Activated CD4-positive, alpha-beta T cell treated with anti-CD3 and anti-CD28 coated beads for 24 hours (primary cell): Measurements from ENCODE around the gene MYO7B.

Source experiments
- DNase-seq, 2 donors: peaks; one replicate each; pipeline ENCODE4 v3.0.0-alpha.2; 2020; ENCODE audit warnings: low read depth in 2 of 2

MYO7B gene

DNA sequence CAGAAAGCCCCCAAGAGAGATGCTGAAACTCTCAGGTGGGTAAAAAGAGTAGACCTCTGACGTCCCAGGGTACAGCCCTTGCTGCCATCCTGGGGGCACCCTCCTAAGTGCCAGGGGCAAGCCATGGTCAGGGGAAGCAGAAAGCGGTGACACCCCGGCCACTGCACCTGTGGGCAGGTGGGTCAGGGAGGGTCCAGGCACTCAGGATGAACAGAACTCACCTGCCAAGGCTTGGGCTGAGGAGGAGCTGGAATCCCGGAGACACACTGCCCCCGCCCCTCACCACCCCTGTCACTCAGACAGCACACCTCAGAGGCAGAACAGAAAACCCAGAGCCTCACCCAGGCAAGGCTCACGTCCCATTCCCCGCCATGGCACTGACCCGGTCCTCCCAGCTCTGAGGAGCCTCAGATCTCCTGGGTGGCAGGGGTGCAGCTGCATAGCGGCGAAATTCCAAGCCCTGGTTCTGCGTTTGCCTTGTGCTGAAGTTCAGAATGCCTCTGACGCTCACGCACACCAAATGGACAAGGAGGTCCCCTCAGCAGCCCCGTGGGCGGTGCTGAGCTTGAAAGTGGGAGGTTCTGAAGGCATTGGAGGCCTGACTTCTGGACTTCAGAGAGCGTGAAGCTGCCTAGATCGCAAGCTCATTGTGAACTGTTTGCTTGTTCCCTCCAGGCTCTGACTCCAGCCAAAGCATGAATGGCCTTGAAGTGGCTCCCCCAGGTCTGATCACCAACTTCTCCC, 114.7 kb downstream of the MYO7B start:
- no peak for DNase-seq

DNA sequence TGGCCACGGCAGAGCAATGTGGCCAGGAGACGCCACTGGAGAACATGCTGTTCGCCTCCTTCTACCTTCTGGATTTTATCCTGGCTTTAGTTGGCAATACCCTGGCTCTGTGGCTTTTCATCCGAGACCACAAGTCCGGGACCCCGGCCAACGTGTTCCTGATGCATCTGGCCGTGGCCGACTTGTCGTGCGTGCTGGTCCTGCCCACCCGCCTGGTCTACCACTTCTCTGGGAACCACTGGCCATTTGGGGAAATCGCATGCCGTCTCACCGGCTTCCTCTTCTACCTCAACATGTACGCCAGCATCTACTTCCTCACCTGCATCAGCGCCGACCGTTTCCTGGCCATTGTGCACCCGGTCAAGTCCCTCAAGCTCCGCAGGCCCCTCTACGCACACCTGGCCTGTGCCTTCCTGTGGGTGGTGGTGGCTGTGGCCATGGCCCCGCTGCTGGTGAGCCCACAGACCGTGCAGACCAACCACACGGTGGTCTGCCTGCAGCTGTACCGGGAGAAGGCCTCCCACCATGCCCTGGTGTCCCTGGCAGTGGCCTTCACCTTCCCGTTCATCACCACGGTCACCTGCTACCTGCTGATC, 115.4 kb downstream of the MYO7B start:
- DNase-seq: no peak

DNA sequence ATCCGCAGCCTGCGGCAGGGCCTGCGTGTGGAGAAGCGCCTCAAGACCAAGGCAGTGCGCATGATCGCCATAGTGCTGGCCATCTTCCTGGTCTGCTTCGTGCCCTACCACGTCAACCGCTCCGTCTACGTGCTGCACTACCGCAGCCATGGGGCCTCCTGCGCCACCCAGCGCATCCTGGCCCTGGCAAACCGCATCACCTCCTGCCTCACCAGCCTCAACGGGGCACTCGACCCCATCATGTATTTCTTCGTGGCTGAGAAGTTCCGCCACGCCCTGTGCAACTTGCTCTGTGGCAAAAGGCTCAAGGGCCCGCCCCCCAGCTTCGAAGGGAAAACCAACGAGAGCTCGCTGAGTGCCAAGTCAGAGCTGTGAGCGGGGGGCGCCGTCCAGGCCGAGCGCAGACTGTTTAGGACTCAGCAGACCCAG, 115.9 kb downstream of the MYO7B start:
- no peak for DNase-seq

DNA sequence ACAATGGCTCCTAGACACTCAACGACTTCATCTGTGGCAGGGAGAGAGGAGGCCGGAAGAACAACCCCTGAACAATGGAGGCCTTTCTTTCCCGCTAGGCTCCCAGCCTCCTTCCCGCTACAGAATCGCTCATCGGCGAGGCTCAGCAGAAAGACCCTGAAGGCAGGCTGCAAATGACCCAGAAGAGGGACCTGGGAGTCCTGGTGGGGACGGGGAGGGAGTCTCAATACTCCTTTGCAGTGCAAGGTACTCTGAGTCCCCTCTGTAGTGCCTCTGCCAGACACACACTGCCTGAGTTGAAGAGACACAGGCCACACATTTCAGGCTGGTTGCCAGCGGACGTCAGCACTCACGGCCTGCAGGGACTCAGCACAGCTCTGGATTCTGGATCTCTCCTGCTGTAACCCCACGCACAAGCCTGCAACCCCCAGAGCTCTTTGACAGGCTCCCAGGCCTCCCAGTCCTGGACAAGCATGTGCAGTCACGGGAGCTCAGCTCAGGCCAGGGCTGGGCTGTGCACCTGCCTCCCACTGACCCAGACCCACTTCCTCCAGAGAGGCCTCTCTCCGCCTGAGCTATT, 116.6 kb downstream of the MYO7B start:
- no peak for DNase-seq

DNA sequence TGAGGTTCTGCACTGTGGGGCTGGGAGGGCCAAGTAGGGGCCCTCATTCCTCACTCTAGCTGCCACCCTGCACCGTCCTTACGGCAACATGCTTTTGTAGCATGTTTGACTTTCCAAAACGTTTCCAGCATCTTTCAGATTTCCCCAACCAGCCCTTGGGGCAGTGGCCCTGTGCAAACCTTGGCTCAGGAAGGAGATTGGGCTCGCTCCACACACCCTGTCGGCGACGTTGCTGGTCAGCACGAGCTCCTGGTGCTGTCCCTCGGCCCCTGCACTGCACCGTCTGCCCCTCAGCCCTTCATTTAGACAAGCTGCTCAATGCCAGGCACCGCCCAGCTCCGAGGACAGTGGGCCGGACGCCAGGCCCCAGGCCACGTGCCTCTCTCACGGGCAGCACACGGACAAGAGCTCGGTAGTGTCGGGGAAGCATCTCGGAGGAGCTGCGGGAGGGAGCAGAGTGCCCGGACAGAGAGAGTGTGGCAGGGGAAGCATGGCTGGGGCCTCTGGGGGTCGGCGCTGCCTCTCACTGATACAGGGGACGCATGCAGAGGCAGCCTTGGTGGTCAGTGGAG, 117.4 kb downstream of the MYO7B start:
- no peak for DNase-seq

DNA sequence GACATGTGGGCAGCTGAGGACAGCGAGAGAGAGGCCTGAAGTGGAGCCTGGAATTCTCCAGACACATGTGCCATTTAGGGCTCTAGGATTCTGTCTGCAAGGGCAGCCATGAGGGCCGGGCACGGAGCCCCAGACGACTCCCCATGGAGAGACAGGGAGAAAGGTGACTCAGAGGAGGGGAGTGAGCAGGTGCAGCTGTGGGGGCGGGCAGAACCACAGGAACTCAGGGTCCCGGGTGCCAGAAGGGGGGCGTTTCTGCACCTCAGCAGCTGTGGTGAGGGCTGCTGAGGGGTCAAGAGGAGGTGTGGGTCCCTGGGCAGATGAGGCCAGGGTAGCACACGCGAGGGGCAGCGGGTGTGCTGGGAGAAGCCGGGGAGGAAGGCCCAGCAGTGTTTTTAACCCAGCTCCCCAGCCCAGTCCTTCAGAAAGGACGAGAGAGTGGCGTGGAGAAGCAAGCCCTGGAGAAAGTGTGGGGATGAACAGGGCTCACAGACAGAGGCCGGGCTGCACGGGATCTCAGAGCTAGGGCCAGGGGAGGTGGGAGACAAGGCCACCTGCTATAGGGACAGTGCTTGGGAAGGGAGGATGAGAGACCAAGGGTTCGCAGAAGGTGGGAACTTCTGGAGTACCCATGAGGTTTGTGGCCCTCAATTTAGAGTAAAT, 118.1 kb downstream of the MYO7B start:
- no peak for DNase-seq

DNA sequence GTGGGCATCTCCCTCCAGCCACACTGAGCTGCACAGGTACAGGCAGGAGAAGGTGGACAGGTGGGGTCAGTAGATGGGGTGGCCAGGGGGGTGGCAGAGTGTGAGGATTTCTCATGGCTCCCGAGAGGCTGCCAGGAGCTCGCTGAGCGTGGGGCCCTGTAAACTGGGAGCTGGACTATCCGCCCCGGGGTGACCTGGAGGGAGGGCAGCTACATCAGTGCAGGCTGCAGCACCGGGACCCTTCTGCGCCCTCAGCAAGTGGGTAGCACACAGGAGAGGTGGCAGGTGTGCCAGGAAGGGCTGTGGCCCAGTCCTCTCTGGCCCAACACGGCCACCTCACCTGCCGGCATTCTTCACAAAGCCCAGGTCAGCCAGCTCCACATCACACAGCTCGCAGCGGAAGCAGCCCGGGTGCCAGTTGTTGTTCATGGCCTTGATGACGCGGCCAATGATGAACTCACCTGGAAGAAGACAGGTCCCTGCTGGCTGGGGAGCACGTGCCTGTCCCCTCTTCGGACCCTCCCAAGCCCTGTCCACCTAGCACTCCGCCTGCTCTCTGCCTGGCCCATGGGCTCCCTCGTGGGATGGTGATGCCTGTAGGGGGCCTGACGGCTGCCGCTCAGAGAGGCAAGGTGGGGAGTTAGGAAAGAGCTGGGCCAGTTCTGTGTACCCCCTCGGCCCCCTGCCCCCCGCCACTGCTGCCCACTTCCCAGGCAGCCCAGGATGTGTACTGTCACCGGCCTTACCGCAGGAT, 118.8 kb downstream of the MYO7B start:
- no peak for DNase-seq

DNA sequence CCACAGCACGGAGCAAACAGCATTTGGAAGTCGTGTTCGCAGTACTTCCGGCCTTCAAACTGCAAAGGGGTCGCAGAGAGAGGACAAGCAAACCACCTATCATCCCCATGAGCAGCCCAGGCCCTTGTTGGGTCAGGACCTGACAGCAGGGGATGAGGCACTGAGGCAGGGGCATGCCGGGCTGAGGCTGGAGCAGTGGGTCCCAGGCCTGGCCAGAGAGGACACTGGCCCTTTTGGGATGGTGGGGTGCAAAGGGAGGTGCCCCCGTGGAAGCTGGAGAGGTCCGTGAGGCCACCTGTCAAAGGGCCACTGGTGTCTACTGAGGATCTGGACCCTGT, 119.3 kb downstream of the MYO7B start:
- DNase-seq: no peak

DNA sequence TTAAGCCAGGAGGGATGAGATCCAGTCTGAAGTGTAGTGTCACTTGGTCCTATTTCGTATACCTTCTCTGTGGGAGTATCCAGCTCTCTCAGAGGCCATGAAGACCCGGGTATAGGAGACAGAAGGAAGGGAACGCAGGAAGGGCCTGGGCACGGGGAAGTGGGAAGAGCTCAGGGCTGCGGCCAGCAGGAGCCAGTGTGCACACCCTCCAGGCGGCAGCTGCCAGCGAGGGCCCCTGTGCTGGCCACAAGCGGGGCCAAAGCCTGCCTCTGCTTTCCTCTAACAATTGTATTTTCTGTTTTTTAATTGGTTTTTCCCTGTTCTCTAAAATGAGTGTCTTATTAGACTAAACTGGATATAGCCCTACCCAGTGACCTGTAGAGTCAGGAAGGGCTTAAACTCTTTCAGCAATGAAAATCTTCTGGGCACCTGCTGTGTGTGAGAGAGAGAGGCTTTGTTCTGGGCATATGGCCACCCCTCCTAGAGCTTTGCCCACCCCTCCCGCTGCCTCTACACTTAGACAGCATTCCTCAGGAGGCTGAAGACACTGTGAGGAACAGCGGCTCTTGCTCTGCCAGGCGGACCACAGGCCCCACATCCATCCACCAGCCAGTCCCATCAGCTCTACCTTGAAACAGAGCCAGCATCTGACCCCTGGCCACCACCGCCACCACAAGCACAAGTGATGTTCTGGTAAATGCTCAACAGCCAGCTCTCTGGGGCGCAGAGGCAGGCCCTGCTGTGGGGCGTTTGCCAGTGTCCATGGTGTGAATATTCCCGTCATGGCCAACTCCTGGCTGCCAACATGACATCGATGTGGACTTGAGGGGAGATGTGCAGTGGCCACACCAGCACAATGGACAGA, 120.0 kb downstream of the MYO7B start:
- no peak for DNase-seq

DNA sequence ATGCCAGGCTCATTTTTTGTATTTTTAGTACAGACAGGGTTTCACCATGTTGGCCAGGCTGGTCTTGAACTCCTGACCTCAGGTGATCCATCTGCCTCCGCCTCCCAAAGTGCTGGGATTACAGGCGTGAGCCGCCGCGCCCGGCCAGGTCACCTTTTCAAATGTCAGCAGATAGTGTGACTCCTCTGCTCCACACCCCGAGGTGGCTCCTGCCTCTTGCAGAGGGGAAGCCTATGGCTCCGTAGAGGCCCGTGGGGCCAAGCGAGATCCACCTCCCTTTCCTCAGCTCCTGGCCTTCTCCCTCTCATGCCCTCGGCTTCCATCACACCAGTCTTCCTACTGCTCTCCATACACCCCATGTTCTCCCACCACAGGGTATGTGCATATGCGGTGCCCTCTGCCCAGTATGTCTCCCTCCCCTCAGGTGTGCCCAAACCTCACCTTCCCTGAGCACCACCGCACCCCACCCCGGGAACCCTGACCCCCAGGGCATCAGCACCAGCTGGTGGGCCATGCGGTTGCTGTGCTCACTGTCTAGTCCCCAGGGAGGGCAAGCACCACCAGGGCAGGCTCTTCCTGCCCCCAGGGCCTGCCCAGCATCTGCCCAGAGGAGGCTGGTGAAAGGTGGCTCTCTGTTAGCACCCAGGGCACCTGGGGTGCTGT, 121.2 kb downstream of the MYO7B start:
- no peak for DNase-seq

DNA sequence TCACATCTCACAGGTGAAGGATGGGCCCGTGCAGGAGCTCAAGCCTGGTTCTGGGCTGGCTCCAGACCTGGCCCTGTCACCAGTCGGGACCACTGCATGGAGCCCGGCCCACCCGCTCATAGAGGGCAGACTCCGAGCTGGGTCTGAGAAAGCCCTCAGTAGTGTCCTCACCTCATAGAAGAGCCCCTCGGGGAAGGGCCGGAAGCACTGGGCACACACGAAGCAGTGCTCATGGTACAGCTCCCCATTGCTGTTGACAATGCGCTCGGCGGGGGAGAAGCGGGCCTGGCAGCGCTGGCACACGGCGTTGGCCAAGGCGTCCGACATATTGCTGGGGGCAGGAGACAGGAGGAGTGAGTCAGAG, 121.7 kb downstream of the MYO7B start:
- no peak for DNase-seq

DNA sequence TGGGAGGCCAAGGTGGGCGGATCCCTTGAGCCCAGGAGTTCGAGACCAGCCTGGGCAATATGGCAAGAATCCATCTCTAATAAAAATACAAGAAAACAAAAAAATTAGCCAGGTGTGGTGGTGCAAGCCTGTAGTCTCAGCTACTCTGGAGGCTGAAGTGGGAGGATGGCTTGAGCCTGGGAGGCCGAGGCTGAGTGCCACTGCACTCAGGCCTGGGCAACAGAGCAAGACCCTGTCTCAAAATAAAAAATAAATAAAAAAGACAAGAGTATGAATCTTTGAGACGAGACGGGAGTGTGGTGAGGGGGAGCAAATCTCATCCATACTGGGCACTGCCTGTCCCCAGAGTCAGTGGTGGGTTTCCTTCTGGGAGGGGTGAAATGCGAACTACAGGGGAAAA, 122.7 kb downstream of the MYO7B start:
- no peak for DNase-seq

DNA sequence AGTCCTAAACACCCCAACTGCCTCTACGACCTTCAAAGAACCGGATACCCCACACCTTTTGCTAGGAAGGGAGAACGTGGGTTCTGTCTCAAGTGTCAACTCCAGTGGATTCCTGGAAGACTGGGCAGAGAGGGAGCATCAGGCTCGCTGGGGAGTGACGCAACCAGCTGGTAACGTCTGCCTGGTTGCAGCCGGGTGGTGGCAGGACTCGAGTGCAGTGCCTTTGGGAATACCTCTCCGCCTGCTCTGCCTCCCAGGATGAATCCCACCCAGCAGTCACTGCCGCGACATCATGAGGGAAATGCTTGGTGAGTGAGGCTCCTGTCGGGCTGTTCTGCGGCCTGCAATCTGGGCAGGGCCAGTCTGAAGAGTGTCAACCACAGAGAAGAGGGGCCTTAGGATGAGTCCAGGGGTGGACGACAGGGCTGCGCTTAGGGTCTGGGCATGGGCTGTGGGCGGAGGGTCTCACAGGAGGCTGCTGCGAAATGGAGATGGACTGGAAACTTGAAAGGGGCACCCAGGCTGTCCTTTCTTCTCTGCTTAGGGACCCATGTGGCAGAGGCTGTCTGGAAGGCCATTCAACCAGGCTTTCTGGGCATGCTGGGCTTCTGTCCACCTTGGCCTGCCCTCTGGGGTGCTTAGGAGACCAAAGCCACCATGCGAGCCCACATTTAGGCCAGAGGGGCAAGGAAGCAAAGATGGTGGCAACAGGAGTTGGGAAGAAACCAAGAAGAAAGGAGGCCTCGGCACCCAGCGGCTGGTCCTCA, 123.3 kb downstream of the MYO7B start:
- no peak for DNase-seq

DNA sequence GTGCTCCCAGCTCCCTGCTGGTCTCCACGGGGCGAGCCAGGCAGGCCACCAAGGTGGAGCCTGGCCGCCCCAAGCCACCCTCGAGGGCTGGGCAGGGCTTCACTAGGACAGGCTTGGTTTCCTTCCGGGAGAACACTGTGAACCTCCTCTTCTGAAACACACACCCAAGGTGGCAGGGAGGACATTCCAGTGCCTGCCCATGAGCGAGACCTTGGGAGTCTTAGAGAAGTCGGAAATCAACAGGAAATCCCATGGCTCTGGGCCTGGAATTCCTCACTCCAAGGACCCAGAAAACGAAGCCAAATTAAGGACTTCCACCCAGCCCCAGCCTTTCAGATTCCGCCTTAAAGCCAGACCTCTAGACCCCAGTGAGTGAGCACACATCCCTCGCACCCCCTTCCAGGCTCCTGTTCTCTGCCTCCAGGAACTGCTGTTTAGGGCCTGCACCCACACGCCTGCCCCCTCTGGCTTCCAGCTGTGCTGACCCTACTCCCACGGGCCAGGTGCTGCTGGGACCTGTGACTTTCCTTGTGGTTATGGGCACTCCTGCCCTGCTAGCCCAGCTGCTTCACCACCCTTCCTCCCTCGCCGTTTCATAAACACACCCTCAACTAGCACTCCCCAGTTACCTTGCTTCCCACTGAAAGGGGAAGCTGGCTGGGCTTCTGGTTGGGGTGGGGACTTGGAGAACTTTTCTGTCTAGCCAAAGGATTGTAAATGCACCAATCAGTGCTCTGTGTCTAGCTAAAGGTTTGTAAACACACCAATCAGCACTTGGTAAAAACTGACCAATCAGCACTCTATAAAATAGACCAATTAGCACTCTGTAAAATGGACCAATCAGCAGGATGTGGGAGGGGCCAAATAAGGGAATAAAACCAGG, 124.2 kb downstream of the MYO7B start:
- DNase-seq: no peak

DNA sequence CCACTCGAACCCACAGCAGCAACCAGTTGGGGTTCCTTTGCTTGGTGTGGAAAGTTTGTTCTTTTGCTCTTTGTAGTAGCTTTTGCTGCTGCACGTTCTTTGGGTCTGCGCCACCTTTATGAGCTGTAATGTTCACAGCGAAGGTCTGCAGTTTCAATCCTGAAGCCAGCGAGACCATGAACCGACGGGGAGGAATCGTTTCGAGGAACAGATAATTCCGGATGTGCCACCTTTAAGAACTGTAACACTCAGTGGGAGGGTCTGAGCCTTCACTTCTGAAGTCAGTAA, 124.8 kb downstream of the MYO7B start:
- DNase-seq: no peak

DNA sequence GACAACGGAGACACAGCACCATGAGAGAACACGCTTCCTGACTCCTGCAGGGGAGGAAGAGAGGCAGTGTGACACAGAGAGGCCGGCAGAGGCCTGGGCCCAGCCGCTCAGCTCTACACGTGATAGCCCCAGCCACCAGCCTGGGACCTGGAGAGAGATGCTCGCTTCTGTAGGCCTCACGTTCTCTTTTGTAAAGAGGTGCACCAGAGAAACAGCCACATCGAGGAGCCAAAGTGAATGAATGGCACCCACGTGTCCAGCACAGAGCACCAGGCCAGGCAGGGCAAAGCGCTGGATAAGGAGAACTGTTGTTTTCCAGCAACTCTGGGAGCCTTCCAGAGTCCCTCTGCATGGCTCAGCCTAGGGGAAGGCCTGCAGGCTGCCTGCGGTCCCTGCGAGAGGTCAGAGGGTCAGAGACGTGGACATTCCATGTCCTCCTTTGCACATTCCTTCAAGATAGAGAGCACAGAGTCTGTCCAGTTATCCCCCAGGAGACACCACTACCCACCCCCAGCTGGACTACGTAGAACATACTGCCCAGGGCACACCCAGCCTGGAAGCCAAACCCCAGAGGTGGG, 125.7 kb downstream of the MYO7B start:
- no peak for DNase-seq

DNA sequence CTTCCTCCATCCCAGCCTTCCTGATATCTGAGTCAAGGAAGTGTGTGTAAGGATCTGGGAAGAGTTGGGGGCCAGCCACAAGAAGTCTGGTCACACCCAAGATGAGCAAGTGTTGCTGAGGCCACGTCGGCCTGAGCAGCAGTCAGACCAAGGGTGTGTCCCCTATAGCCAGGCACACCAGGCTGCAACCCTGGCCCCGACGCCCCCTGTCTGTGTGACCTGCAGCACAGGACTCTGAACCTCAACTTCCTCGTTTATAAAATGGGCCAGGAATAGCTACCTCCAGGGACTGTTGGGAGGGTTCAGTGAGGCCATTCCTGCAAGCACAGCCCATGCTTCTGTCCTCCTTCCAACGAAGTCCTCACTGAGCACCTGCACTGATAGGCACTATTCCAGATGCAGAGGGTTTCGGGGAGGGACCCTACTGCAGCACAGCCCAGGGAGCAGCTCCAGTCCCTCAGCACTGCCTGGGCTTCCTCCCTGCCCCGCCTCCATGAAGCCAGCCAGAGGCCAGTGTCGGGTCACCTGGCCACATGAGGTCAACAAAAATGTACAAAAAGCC, 126.5 kb downstream of the MYO7B start:
- DNase-seq: no peak

DNA sequence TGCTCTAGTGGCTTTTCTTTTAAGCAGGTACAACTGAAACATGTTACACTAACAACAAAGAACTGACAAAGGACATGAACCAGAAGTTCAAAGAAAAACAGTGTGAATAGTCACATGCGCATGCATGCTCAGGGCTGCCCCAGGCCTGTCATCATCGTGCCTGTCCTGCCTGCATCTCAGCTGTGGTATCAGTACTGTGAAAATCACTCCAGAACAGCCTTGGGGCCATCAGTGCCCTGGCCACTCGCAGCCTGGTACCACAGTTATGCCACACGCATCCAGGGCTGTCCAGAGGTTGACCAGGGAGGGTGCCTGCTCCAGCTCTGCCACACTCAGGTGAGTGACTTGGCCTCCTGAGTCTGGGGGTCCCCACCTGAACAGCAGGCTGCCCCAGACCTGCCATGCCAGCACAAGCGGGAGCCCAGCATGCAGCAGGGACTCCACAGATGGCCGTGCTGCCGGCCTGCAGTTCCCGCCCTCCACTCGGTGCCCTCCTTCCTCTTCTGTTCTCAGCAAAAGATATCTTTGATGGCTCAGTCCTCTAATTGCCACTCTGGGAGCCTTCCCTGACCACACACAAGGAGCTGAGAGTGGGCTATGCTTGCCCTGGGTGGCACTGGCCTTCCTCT, 127.6 kb downstream of the MYO7B start:
- no peak for DNase-seq
